HG02884 (cell line): Measurements from ENCODE around the gene ZNF487.
A peak's percentile ranks its signal among the peaks of the same experiment; 100 is the strongest.
"Not testable (repeated sequence)": the region's sequence is repeated elsewhere in the genome, so short reads cannot be mapped to it uniquely, and the experiment has no call there.

Experiments used
- ATAC-seq: cut with Tn5 transposase; IDR thresholded peaks from one replicate; pipeline ENCODE4 v1.9.1; 2021; ENCODE audit warnings: mild to moderate bottlenecking, moderate library complexity; ENCODE audit not compliant: unreplicated experiment

Gene ZNF487

DNA sequence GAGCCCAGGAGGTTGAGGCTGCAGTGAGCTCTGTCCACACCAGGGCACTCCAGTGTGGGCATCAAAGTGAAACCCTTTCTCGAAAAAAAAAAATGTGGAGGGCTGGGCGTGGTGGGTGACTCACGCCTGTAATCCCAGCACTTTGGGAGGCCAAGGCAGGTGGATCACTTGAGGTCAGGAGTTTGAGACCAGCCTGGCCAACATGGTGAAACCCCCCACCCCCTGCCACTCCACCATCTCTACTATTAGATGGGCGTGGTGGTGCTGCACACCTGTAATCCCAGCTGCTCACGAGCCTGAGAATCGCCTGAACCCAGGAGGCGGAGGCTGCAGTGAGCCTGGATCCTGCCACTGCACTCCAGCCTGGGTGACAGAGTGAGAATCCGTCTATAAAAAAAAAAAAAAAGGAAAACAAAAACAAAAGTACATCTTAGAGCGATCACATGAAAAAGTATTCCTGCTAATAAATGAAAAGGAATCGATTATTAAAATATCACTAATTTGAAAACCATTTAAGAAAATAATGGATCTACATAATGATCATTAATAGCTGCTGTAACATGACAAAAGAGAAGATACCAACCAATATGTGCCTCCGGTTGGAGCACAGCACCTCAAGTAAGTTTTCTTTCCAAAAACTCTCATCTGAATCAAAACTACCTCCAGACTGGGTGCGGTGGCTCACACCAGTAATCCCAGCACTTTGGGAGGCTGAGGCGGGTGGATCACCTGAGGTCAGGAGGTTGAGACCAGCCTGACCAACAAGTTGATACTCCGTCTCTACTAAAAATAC, 32.8 kb upstream of the ZNF487 start:
- ATAC-seq: no peak

- no peak for ATAC-seq
Measured at GRCh38 chr10:43404704-43405084, 32.2 kb upstream of the ZNF487 start.

DNA sequence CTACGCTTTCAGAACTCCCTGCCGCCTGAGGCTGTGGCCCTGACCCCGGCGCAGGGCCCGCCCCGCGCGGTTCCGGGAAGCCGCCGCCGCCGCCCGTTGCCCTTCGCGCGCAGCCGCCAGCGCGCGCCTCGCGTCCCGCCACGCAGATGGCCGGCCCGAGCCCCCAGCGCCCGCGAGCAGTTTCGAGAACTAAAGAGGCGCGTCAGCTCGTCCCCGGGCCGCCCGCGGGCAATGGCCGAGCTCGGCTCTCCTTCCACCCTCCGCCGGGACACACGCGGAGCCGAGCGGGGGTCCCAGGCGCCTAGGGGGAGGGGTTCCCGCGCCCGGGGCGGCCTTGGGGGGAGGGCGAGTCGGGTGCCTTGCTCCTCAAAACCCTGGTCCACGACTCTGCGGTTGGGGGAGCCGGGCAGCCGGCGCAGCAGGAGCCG, 29.7 kb upstream of the ZNF487 start:
- peak; percentile 19 for ATAC-seq

- peak; percentile 46 for ATAC-seq
Measured at GRCh38 chr10:43407576-43408330, 29.2 kb upstream of the ZNF487 start.

DNA sequence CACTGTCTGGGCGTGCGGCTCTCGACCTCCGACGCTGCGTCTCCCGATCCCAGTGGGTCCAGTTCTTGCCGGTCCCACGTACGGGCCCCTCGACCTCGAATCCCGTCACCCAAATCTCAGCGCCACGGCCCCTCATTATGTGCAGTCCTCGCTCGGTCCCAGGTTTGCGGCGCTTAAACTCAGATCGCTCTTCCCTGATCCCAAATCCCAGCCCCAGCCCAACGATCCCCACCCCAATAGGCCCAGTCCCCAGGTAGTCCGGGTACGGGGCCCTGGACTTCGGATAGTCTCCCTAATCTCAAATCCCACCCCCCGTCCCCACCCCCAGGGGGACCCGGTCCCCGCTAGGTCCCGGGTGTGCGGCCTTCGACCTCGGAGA, 28.6 kb upstream of the ZNF487 start:
- ATAC-seq: no peak

GRCh38 chr10:43408710-43409384, 28.1 kb upstream of the ZNF487 start, which contains the start of gene HNRNPF:
TSS of gene HNRNPF (minus strand) at chr10:43409186. CDS start at chr10:43387884, 21,302 bp downstream.
- ATAC-seq: peak; percentile 69

DNA sequence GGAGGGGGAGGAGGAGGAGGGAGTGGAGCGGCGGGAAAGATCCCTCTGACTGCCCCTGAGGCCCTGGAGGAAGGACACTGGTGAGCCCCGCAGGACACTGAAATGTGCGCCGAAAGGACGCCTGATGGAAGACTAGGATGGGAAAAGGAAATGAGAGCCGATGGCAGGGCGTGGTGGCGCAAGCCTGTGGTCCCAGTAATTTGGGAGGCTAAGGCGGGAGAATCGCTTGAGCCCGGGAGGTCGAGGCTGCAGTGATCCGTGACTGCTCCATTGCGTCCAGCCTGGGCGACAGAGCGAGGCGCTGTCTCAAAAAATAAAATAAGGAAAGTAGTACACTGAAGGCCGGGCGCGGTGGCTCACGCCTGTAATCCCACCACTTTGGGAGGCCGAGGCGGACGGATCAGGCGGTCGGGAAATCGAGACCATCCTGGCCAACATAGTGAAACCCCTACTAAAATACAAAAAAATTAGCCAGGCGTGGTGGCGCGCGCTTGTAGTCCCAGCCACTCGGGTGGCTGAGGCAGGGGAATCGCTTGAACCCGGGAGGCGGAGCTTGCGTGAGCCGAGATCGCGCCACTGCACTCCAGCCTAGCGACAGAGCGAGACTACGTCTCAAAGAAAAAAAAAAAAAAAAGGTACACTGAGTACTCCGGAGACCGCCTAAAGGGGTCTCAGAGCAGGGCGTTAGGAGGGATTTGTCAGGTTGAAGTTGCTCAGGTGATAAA, 27.4 kb upstream of the ZNF487 start:
- ATAC-seq: no peak

GRCh38 chr10:43410345-43410744, 26.6 kb upstream of the ZNF487 start:
- ATAC-seq: no peak

DNA sequence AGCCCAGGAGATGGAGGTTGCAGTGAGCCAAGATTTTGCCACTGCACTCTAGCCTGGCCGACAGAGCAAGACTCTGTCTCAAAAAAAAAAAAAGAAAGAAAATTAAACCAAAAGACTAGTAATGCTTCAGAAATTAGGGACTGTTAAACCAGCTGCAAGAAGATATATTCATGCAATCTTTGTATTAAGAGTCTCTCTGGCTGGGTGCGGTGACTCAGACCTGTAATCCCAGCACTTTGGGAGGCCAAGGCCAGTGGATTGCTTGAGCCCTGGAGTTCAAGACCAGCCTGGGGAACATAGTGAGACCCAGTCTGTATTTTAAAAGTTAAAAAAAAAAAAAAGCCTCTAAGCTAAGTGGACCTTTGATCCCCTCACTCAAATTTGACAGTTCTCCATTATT, 25.4 kb upstream of the ZNF487 start:
- no peak for ATAC-seq

DNA sequence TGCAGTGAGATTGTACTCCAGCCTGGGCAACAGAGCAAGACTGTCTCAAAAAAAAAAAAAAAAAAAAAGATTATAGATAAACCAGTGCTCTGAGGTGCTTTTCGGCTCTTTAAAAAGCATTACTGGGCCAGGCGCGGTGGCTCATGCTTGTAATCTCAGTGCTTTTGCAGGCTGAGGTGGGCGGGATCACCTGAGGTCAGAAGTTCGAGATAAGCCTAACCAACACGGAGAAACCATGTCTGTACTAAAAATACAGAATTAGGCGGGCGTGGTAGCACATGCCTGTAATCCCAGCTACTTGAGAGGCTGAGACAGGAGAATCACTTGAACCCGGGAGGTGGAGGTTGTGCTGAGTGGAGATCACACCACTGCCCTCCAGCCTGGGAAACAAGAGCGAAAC, 21.4 kb upstream of the ZNF487 start:
- ATAC-seq: no peak

GRCh38 chr10:43417950-43418768, 18.8 kb upstream of the ZNF487 start:
- no peak for ATAC-seq

- ATAC-seq: peak; percentile 6
Measured at GRCh38 chr10:43419997-43420368, 16.9 kb upstream of the ZNF487 start.

DNA sequence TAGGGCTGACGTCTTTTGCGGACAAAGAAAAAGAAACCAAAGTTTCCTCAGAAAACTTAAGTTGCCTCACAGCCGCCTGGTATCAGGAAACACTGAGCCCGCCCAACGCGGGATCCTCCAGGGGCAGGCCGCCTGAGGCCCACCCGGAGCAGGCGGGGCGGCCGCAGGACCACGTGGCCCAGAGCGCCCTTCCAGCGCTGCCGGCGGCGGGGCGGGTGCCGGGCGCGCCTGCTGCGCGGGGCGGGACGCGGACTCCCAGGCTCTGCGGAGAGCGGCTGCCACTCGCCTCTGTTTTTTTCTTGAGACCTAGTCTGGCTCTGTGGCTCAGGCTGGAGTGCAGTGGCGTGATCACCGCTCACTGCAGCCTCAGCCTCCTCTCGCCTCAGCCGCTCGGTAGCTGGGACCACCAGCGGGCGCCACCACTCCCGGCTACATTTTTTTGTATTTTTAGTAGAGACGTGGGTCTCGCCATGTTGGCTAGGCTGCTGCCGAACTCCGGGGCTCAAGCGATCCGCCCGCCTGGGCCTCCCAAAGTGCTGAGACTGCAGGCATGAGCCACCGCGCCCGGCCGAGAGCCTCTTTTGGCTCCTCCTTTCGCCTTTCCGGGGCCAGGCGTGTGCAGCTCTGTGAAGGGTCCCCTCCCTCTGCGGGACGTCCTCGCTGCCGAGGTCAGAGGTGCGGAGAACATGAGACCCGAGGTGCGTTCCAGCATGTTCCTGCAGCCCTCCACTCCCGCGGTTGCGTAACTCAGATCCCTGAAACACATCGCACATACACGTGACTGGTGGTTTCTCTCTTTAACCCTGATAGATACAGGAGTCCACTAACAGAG, 16.3 kb upstream of the ZNF487 start:
- peak; percentile 83 for ATAC-seq

GRCh38 chr10:43421201-43421507, 15.8 kb upstream of the ZNF487 start:
- ATAC-seq: no peak

GRCh38 chr10:43421519-43421918, 15.4 kb upstream of the ZNF487 start:
- ATAC-seq: no peak

- not testable (repeated sequence) for ATAC-seq
Measured at GRCh38 chr10:43421944-43422343, 15.0 kb upstream of the ZNF487 start.

GRCh38 chr10:43424416-43424815, 12.5 kb upstream of the ZNF487 start:
- ATAC-seq: no peak

DNA sequence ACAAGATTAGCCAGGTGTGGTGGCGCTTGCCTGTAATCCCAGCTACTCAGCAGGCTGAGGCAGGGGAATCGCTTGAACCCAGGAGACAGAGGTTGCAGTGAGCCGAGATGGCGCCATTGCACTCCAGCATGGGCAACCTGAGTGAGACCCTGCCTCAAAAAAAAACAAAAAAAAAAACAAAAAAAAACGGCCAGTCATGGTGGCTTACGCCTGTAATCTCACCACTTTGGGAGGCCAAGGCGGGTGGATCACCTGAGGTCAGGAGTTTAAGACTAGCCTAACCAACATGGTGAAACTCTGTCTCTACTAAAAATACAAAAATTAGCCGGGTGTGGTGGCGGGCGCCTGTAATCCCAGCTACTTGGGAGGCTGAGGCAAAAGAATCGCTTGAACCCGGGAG, 10.4 kb upstream of the ZNF487 start:
- ATAC-seq: not testable (repeated sequence)

GRCh38 chr10:43427166-43427825, 9.6 kb upstream of the ZNF487 start:
- peak; percentile 88 for ATAC-seq
